ENCODE results near the gene SNX27. TPM values are rescaled to one million over a fixed set of nuclear protein-coding genes. Genes with fewer than 3 reads are reported as not detected.
A peak's percentile ranks its signal among the peaks of the same experiment; 100 is the strongest.

SNX27 gene
- 10 to 100 TPM; 25.8 to 29.3 (median 26.1) TPM for total RNA-seq

GRCh38 chr1:151611832-151612500 lies at the start of gene SNX27:
Gene SNX27, plus strand, starts transcription at chr1:151612050. Its CDS starts 152 bp downstream, at chr1:151612202.
- peaks cover 38% of the 10 kb centered on the region for H3K4me1 Mint-ChIP-seq (ENCODE audit: low read depth)

GRCh38 chr1:151562661-151563060 lies 49.2 kb upstream of the SNX27 start:
- H3K4me3 Mint-ChIP-seq = no peak overlapping the region
- no peaks in the 10 kb centered on the region for H3K27me3 Mint-ChIP-seq (ENCODE audit: low read depth)
- no peaks in the 10 kb centered on the region for H3K4me1 Mint-ChIP-seq (ENCODE audit: low read depth)
- H3K9me3 Mint-ChIP-seq = no peaks in the 10 kb centered on the region
- H3K36me3 Mint-ChIP-seq (ENCODE audit: insufficient read depth) = no peaks in the 10 kb centered on the region
- ATAC-seq (no peak), DNase-seq (no peak)

More at GRCh38 chr1:151611832-151612500, at the start of gene SNX27:
- no peaks in the 10 kb centered on the region for H3K9me3 Mint-ChIP-seq
- peaks cover 6% of the 10 kb centered on the region for H3K27me3 Mint-ChIP-seq (ENCODE audit: low read depth)
- ATAC-seq = peak; percentile 95 to 96
- peak; percentile 83 for DNase-seq
- H3K4me3 Mint-ChIP-seq = peak within 1 kb of the TSS; percentile 90
- peaks cover 2% of the 10 kb centered on the region for H3K36me3 Mint-ChIP-seq (ENCODE audit: insufficient read depth)

GRCh38 chr1:151563376-151563775 lies 48.5 kb upstream of the SNX27 start:
- no peak overlapping the region for H3K4me3 Mint-ChIP-seq
- H3K4me1 Mint-ChIP-seq (ENCODE audit: low read depth) = peaks cover 3% of the 10 kb centered on the region
- H3K9me3 Mint-ChIP-seq = no peaks in the 10 kb centered on the region
- H3K36me3 Mint-ChIP-seq (ENCODE audit: insufficient read depth) = peaks cover 3% of the 10 kb centered on the region
- DNase-seq = no peak
- no peak for ATAC-seq
- H3K27me3 Mint-ChIP-seq (ENCODE audit: low read depth) = no peaks in the 10 kb centered on the region

- DNase-seq = no peak
- peaks cover 3% of the 10 kb centered on the region for H3K36me3 Mint-ChIP-seq (ENCODE audit: insufficient read depth)
- peaks cover 10% of the 10 kb centered on the region for H3K4me1 Mint-ChIP-seq (ENCODE audit: low read depth)
- ATAC-seq = no peak
- H3K27me3 Mint-ChIP-seq (ENCODE audit: low read depth) = no peaks in the 10 kb centered on the region
- H3K9me3 Mint-ChIP-seq = no peaks in the 10 kb centered on the region
- H3K4me3 Mint-ChIP-seq = no peak overlapping the region
Observed at GRCh38 chr1:151565502-151566189, 46.2 kb upstream of the SNX27 start.

GRCh38 chr1:151568626-151569088 lies 43.2 kb upstream of the SNX27 start:
- Mint-ChIP-seq H3K9me3 (no peaks in the 10 kb centered on the region), H3K4me3 (no peak overlapping the region), H3K36me3 (ENCODE audit: insufficient read depth) (peaks cover 3% of the 10 kb centered on the region), H3K4me1 (ENCODE audit: low read depth) (peaks cover 10% of the 10 kb centered on the region), H3K27me3 (ENCODE audit: low read depth) (no peaks in the 10 kb centered on the region)
- ATAC-seq (peak; percentile 43 to 54), DNase-seq (peak; percentile 10)

- Mint-ChIP-seq H3K4me1 (ENCODE audit: low read depth) (peaks cover 12% of the 10 kb centered on the region), H3K27me3 (ENCODE audit: low read depth) (no peaks in the 10 kb centered on the region), H3K4me3 (no peak overlapping the region), H3K36me3 (ENCODE audit: insufficient read depth) (peaks cover 7% of the 10 kb centered on the region), H3K9me3 (no peaks in the 10 kb centered on the region)
- no peak for DNase-seq
- ATAC-seq = no peak
Observed at GRCh38 chr1:151570819-151571218, 41.0 kb upstream of the SNX27 start.

GRCh38 chr1:151574575-151575529 lies 37.0 kb upstream of the SNX27 start:
- DNase-seq (no peak), ATAC-seq (no peak)
- H3K4me3 Mint-ChIP-seq = no peak overlapping the region
- no peaks in the 10 kb centered on the region for H3K9me3 Mint-ChIP-seq
- peaks cover 2% of the 10 kb centered on the region for H3K4me1 Mint-ChIP-seq (ENCODE audit: low read depth)
- H3K27me3 Mint-ChIP-seq (ENCODE audit: low read depth) = no peaks in the 10 kb centered on the region
- H3K36me3 Mint-ChIP-seq (ENCODE audit: insufficient read depth) = peaks cover 8% of the 10 kb centered on the region

GRCh38 chr1:151577173-151577572 lies 34.7 kb upstream of the SNX27 start:
- Mint-ChIP-seq H3K4me1 (ENCODE audit: low read depth) (peaks cover 2% of the 10 kb centered on the region), H3K27me3 (ENCODE audit: low read depth) (no peaks in the 10 kb centered on the region), H3K36me3 (ENCODE audit: insufficient read depth) (peaks cover 8% of the 10 kb centered on the region), H3K9me3 (no peaks in the 10 kb centered on the region), H3K4me3 (no peak overlapping the region)
- DNase-seq (no peak), ATAC-seq (no peak)

GRCh38 chr1:151578941-151579340 lies 32.9 kb upstream of the SNX27 start:
- Mint-ChIP-seq H3K4me3 (no peak overlapping the region), H3K27me3 (ENCODE audit: low read depth) (no peaks in the 10 kb centered on the region), H3K36me3 (ENCODE audit: insufficient read depth) (peaks cover 8% of the 10 kb centered on the region), H3K9me3 (no peaks in the 10 kb centered on the region), H3K4me1 (ENCODE audit: low read depth) (peaks cover 2% of the 10 kb centered on the region)
- DNase-seq (no peak), ATAC-seq (no peak)

- Mint-ChIP-seq H3K9me3 (no peaks in the 10 kb centered on the region), H3K4me1 (ENCODE audit: low read depth) (peaks cover 2% of the 10 kb centered on the region), H3K27me3 (ENCODE audit: low read depth) (no peaks in the 10 kb centered on the region), H3K36me3 (ENCODE audit: insufficient read depth) (peaks cover 8% of the 10 kb centered on the region), H3K4me3 (no peak overlapping the region)
- DNase-seq = no peak
- ATAC-seq = no peak
Observed at GRCh38 chr1:151579436-151580225, 32.2 kb upstream of the SNX27 start.

GRCh38 chr1:151581451-151581850 lies 30.4 kb upstream of the SNX27 start:
- Mint-ChIP-seq H3K27me3 (ENCODE audit: low read depth) (no peaks in the 10 kb centered on the region), H3K9me3 (no peaks in the 10 kb centered on the region), H3K4me3 (no peak overlapping the region), H3K4me1 (ENCODE audit: low read depth) (no peaks in the 10 kb centered on the region), H3K36me3 (ENCODE audit: insufficient read depth) (peaks cover 2% of the 10 kb centered on the region)
- ATAC-seq (no peak), DNase-seq (no peak)

GRCh38 chr1:151581921-151582320 lies 29.9 kb upstream of the SNX27 start:
- no peaks in the 10 kb centered on the region for H3K9me3 Mint-ChIP-seq
- H3K4me1 Mint-ChIP-seq (ENCODE audit: low read depth) = no peaks in the 10 kb centered on the region
- H3K36me3 Mint-ChIP-seq (ENCODE audit: insufficient read depth) = peaks cover 2% of the 10 kb centered on the region
- no peaks in the 10 kb centered on the region for H3K27me3 Mint-ChIP-seq (ENCODE audit: low read depth)
- no peak for ATAC-seq
- no peak overlapping the region for H3K4me3 Mint-ChIP-seq
- DNase-seq = no peak

- ATAC-seq (no peak), DNase-seq (no peak)
- Mint-ChIP-seq H3K4me1 (ENCODE audit: low read depth) (no peaks in the 10 kb centered on the region), H3K36me3 (ENCODE audit: insufficient read depth) (peaks cover 2% of the 10 kb centered on the region), H3K4me3 (no peak overlapping the region), H3K27me3 (ENCODE audit: low read depth) (no peaks in the 10 kb centered on the region), H3K9me3 (no peaks in the 10 kb centered on the region)
Observed at GRCh38 chr1:151583796-151584195, 28.1 kb upstream of the SNX27 start.
